ENCODE results near the gene TSN.
A peak's percentile ranks its signal among the peaks of the same experiment; 100 is the strongest.
"Not testable (repeated sequence)": the region's sequence is repeated elsewhere in the genome, so short reads cannot be mapped to it uniquely, and the experiment has no call there.

Gene TSN

DNA sequence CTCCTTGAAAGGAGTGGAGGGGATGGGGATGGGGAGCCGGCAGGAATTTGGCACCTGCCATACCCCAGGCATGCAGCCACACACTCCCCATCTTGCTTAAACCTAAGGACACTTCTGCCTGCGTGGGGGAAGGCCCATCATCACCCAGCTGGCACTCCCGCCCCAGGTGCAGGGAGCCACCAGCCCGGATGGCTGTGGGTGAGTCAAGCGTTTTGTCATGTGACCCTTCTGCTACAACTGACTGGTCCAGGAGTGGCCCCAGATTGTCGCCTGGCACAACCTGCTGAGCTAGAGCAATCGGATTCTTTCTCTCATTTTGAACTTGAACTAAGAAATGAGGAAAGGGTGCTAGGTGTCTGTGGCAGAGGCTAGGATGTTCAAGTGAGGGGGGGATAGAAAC is 61.3 kb downstream of the TSN start:
- peak overlapping the region; percentile 60 for H2BK15ac ChIP-seq (ENCODE audit: low read length)
- no peak overlapping the region for H4K91ac ChIP-seq (ENCODE audit: low read depth, low read length, poor library complexity)
- H3K27me3 ChIP-seq (ENCODE audit: control insufficient read depth in 3 of 3, insufficient read depth in 3 of 3, low read depth in 1 of 3, low read length in 3 of 3): no peaks in the 10 kb centered on the region
- no peak for DNase-seq (ENCODE audit: low spot score)
- peaks cover 0 to 3% of the 10 kb centered on the region in 2 donors for H3K36me3 ChIP-seq (replicated peaks in 1 of 2; ENCODE audit: control insufficient read depth in 2 of 2, insufficient read depth in 2 of 2, low read length in 2 of 2)
- WGBS, 2 donors (ENCODE audit: extremely low coverage in 2 of 2, insufficient read length in 2 of 2, insufficient replicate concordance in 1 of 2): no CpG with 5 or more reads among the region's 7 CpGs
- H3K14ac ChIP-seq (ENCODE audit: low read length): peak overlapping the region; percentile 73
- no peaks in the 10 kb centered on the region for H3K79me1 ChIP-seq (ENCODE audit: low read depth, low read length)
- H3K4me1 ChIP-seq (ENCODE audit: control insufficient read depth in 2 of 2, insufficient read depth in 1 of 2, low read depth in 1 of 2, low read length in 2 of 2): peaks cover 0 to 12% of the 10 kb centered on the region in 2 donors
- no peak overlapping the region for H4K8ac ChIP-seq (ENCODE audit: low read depth, low read length)
- peaks cover 0 to 8% of the 10 kb centered on the region in 2 donors for H3K9me3 ChIP-seq (replicated peaks in 1 of 2; ENCODE audit: control insufficient read depth in 2 of 2, insufficient read depth in 1 of 2, low read depth in 1 of 2, low read length in 2 of 2)
- H3K27ac ChIP-seq (replicated peaks; ENCODE audit: low read length): peak overlapping the region; percentile 43
- H3K18ac ChIP-seq (ENCODE audit: low read length): peak overlapping the region; percentile 78
- H2BK5ac ChIP-seq (ENCODE audit: low read length): no peak overlapping the region
- no peak overlapping the region for H3K23ac ChIP-seq (ENCODE audit: low read depth, low read length, poor library complexity)
- H2AK5ac ChIP-seq (ENCODE audit: low read depth, low read length): peak overlapping the region; percentile 41
- H2BK12ac ChIP-seq (ENCODE audit: low read length): peak overlapping the region; percentile 84
- H3K9ac ChIP-seq (ENCODE audit: low read depth, low read length, poor library complexity): no peak overlapping the region
- no peak overlapping the region for H3K4me3 ChIP-seq (ENCODE audit: low read length in 2 of 2)
- H3K4ac ChIP-seq (ENCODE audit: low read length): no peak overlapping the region
- H2AFZ ChIP-seq (ENCODE audit: low read length): no peak overlapping the region
- no peak overlapping the region for H2BK120ac ChIP-seq (ENCODE audit: low read depth, low read length)
- no peak overlapping the region for H3K4me2 ChIP-seq (ENCODE audit: insufficient read depth, low read length, poor library complexity, severe bottlenecking)

GRCh38 chr2:121817304-121817703 is 61.9 kb downstream of the TSN start:
- H3K9me3 ChIP-seq (replicated peaks in 1 of 2; ENCODE audit: control insufficient read depth in 2 of 2, insufficient read depth in 1 of 2, low read depth in 1 of 2, low read length in 2 of 2); H2BK12ac ChIP-seq (ENCODE audit: low read length); H3K4me2 ChIP-seq (ENCODE audit: insufficient read depth, low read length, poor library complexity, severe bottlenecking); H3K23ac ChIP-seq (ENCODE audit: low read depth, low read length, poor library complexity); H3K18ac ChIP-seq (ENCODE audit: low read length); H3K14ac ChIP-seq (ENCODE audit: low read length); H2AFZ ChIP-seq (ENCODE audit: low read length); H3K27ac ChIP-seq (replicated peaks; ENCODE audit: low read length); H4K8ac ChIP-seq (ENCODE audit: low read depth, low read length); H3K4me3 ChIP-seq (ENCODE audit: low read length in 2 of 2); DNase-seq (ENCODE audit: low spot score); H3K27me3 ChIP-seq (ENCODE audit: control insufficient read depth in 3 of 3, insufficient read depth in 3 of 3, low read depth in 1 of 3, low read length in 3 of 3); H4K91ac ChIP-seq (ENCODE audit: low read depth, low read length, poor library complexity); H2AK5ac ChIP-seq (ENCODE audit: low read depth, low read length); H2BK120ac ChIP-seq (ENCODE audit: low read depth, low read length); H3K36me3 ChIP-seq (replicated peaks in 1 of 2; ENCODE audit: control insufficient read depth in 2 of 2, insufficient read depth in 2 of 2, low read length in 2 of 2); H3K4ac ChIP-seq (ENCODE audit: low read length); H3K79me1 ChIP-seq (ENCODE audit: low read depth, low read length); H3K9ac ChIP-seq (ENCODE audit: low read depth, low read length, poor library complexity); H2BK5ac ChIP-seq (ENCODE audit: low read length): not testable (repeated sequence)
- Histone ChIP-seq H2BK15ac (ENCODE audit: low read length) (peak overlapping the region; percentile 54), H3K4me1 (ENCODE audit: control insufficient read depth in 2 of 2, insufficient read depth in 1 of 2, low read depth in 1 of 2, low read length in 2 of 2) (peaks cover 0 to 12% of the 10 kb centered on the region in 2 donors)
- WGBS, 2 donors (ENCODE audit: extremely low coverage in 2 of 2, insufficient read length in 2 of 2, insufficient replicate concordance in 1 of 2): no CpG with 5 or more reads among the region's 1 CpG

All from neuronal stem cell (in vitro differentiated cells).